Umbilical cord (tissue), 1 donor: ENCODE data around the gene SCO1. TPM values are rescaled to one million over a fixed set of nuclear protein-coding genes. Genes with fewer than 3 reads are reported as not detected.

ENCODE experiments used
- total RNA-seq: library from RNA; depleted of rRNA; stranded (reverse); fragments of >200 nt; gene quantifications from one replicate; pipeline ENCODE4 v1.2.3, GENCODE V29; 2014; ENCODE audit warnings: low replicate concordance; ENCODE audit not compliant: insufficient read depth

The SCO1 gene
- total RNA-seq, 1 donor from 2014 or later, result 57.8 TPM

Other genes with a start within 250 kb of the SCO1 start
- under 0.01 TPM for gene MYH4, start 228.0 kb downstream of the SCO1 start, total RNA-seq
- gene MYH1, start 179.0 kb downstream of the SCO1 start, total RNA-seq, result not detected
- gene MYH2, start 147.9 kb downstream of the SCO1 start, total RNA-seq, result 0.72 TPM
- gene MYH3, start 40.2 kb downstream of the SCO1 start, total RNA-seq, result 12.0 TPM
- 18.3 TPM for gene ADPRM, start 61 bp upstream of the SCO1 start, total RNA-seq
- 20.0 TPM for gene TMEM220, start 32.5 kb upstream of the SCO1 start, total RNA-seq
- gene TMEM238L, start 106.6 kb upstream of the SCO1 start, total RNA-seq, result not detected
- gene PIRT, start 140.6 kb upstream of the SCO1 start, total RNA-seq, result 0.24 TPM